Endothelial cell of hepatic sinusoid (primary cell): ENCODE data around the gene SLC22A4.

ENCODE experiments used
- in situ Hi-C: cut with HindIII; loops from 2 replicates; pipeline ENCODE4 v1.10.0; 2017; ENCODE audit warnings: low sequenced_read_pairs

SLC22A4 gene

DNA sequence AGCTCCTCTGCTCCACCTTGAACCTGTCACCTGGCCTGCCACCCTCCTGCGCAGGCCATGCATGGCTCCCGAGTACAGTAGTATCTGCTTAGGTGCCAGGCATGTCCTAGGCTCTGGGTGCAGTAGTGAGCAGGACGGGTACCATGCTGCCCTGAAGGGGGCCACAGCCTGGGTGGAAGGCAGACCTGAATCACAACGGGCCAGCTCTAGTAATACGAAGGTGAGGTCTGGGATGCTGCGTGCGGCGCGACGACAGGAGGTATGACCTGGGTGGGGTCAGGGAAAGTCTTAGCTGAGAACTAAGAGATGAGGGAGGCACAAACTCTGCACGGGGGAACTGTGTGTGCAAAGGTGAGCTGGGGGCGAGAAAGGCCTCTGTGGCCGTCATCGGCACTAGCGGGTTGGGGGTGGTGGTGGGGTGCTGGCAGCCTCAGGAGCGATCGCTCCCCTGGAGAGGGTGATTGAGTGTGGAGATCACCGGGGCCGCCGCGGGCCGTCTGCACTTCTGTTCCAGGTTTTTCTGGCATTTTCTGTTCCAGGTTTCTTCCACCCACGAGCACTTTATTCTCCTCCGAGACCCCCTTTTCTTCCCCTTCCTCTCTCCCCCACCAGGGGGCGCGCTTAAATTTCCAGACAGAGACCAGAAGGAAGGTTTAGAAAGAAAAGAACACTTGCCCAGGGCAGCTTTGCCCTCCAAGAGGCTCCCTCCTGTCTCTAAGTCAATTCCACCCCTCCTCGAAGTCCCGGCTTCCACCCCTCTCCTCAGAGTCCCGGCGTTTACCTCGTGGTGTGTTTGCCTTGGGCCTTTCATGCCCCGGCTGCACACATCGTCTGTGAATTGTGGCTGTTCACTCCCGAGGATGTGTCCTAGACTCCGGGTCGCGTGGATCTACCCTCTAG lies 21.6 kb upstream of the SLC22A4 start:
- in situ Hi-C loops, result no loop called here

DNA sequence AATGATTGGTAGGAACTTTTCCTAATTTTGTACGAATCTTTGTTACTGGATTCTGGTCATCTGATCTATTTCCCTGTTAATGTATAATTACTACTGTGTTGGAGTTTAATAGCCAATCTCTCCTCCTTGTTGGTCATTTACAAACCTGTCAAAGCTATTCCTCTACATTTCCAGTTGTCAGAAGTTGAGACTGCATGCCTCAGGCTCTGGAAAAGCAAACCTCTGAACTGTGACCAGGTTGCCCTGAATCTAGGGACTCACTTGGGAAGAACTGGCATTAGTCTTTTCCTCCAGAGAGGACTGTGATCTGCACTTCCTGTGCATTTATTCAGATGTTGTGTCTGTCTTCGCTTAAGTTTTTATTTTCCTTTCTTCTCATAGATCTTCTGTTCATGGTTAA lies 20.6 kb upstream of the SLC22A4 start:
- in situ Hi-C loops, result no loop called here

DNA sequence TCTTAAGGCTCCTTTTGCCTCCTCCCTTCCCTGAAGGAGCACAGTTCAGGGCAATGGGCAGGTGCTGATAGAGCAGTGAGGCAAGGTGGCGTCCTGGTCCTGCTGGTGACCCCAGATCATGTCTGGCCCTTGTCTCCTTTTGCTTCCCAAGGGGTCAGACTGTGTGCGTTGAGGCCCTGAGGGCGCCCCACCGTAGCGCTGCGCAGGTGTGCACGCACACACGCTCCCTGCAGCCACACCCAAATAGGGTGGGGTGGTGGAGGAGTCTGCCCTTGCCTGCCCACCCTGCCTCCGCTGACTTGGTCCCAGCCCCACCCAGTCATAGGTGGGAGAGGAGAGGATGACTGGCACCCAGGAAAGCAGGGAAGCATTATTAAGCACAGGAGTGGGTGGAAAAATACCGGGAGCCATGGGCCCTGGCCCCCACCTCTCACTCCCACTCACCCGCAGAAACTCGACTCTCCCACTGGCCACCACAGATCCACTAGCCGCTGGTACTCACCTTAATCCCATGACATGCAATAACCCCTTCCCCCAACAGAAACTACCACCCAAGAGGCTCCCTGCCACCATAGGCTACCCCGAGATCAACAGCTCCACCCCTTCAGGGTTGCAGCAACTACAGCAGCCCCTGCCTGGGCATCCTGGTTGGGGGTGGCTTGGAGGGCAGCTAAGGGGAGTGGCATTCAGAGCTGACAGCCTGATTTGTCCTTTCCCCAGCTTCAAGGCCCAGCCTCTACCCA lies 20.0 kb upstream of the SLC22A4 start:
- in situ Hi-C loops, result no loop called here

DNA sequence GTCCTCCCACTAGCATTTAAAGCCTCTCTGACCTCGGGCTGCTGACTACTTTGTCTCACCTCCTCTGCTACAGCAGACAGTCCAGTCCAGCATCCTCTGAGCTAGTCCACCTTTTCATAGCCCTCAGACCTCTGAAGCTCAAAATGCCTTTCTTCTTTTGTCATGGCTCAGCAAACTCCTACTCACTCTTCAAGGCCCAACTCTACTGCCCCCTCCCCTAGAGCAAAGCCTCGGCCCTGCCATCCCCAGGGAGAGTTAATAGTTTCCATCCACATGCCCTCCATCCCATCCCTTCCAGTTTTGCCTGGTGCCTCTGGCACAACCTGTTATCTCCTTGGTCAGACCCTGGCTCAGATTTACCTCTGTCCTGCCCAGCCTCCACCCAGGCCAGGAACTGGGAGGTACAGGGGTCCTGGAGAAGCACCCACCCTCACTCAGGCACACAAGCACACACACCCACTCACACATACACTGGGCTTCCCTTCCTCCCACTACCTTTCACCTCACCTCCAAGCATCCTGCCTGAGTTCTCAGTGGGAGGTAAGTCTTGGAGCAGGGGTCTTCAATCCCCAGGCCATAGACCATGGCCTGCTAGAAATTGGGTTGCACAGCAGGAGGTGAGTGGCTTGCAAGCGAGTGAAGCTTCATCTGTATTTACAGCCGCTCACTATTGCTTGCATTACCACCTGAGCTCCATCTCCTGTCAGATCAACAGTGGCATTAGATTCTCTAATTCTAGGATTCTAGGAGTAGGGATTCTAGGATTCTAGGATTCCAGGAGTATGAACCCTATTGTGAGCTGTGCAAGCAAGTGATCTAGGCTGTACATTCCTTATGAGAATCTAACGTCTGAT lies 18.6 kb upstream of the SLC22A4 start:
- in situ Hi-C loops, result no loop called here

DNA sequence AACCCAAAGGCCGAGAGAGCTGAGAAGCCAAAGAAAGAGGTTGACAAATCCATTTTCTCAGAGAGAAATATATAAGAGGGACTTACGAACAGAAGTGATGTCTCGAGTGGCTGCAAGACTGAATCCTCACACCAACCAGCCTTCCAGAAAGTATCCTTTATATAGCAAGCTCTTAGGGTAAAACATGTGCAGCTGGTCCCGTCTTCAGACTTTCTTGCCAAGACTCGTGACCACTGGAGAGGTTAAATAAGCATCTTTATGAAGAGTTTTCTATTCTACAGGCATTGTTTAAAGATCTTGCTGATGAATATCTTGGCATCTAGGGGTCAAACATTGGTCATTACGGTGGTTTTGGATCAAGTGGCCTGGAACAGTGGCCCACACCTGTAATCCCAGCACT lies 16.9 kb upstream of the SLC22A4 start:
- in situ Hi-C loops, result no loop called here

DNA sequence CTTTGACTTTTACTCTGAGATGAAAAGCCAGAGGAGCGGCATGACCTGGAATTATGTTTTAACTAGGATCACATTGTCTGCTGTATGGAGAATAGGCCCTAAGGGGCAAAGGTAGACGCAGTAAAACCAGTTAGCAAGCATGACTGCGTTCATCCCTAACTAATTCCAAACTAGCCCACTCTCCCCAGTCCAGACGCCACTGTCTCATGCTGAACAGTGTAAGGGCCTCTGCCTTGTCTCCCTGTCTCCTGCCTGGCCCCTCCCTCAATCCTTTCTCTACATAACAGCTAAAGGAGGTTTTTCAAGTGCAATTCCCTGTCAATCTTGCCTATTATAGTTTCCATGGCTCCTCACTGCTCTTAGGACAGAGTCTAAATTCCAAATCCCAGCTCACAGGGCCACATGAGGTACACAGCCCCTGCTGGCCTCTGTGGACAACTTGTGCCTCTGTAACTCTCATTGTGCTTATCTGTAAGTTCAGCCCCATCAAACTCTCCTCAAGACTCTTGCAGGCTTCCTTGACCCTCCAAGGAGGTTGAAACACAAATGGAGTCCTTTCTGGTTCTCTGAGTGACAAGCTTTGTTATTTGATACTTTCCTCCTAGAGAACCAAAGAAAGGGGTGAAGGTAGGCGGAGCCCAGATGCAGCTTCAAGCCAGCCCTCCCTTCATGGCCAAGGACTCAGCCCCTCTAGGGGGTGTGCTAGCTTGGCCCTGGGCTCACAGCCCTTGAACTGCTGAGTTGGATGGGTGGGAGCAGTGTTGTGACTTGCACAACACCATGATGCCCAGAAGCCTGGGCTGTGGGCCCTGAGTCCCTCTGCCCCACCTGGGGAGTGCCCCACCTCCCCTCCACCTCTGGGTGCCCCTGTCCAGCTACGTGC lies 16.0 kb upstream of the SLC22A4 start:
- in situ Hi-C loops, result no loop called here

DNA sequence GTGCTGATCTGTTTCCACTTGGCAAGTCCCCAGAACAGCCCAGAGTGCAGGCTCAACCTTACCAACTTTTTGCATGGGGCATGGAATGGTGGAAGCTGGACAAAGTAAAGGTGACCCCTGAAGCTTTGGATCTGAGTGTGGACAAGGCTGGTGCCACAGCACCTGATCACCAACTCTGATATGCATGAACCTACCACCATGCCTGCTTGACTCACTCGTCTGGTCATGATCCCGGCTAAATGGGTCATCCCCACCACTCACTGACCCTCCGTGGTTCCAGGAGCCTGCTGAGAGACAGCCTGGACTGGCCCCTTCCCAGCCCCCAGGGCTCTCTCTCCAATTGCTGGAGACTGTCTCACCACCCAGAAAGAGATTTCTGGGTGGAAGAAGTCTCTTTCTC lies 14.4 kb upstream of the SLC22A4 start:
- in situ Hi-C loops, result no loop called here

DNA sequence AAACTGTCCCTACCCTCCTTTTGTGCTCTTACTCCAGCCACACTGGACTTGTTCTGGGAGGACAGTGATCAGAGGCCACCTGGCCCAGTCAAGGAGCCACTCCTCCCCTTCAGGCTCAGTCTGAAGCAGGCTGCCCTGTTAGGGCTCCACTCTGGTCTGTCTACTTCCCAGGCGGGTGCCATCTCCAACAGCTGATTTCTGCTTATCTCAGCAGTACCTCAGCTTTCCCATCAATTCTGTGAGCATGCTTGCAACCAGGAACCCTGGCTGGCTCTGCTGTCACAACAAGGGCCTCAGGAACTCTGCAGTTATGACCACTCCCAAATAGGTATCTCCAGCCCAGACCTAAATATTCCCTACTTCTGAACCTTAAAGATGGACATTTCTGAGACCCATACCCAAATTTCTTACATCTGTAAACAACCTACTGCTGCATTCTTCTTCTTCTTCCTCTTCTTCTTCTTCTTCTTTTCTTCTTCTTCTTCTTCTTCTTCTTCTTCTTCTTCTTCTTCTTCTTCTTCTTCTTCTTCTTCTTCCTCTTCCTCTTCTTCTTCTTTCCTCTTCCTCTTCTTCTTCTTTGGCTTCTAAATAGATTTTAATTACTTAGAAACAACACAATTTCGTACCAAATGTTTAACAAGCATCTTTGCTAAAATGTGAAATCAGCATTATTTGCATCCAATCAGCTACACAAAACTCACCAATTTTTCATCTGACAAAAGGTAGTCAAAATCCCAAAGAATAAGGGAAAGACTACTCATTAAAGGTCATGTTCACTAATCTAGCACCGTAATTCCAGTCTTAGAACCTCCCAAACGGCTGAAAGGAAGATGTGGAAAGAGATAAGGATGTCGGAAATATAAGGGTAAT lies 13.6 kb upstream of the SLC22A4 start:
- in situ Hi-C loops, result no loop called here

DNA sequence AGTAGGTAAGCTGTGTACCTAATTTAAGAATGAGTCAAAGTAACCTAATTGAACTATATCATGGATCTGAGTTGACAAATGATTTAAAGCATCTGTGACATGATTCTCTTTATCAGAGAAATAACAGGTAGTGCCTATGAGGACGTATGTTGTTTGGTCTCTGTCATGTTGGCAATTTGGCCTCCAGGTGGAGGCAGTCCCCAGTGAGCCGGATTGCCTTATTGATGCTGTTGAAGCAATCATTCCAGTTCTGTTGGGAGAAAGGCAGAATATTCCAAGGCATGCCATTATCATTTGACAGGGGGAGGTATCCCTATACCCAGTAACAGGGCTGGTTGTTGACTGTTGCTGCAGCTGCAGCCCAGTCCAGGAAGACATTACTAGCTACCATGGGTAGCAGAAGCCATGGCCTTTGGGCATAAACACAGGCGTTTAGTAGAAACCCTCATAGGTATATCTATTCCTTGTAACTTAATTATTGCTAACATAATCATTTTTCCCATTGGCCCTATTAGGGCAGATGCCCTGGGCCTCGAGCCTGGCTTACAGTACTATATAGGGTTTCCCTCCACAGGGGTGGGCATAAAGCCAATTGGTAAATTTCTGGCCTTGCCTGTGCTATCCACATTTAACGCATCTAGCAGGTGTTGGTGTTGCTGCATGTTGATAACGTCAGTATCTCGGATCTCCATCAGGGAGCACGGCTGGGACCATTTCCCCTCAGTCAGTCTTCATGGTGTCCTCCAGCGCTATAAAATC lies 12.2 kb upstream of the SLC22A4 start:
- in situ Hi-C loops, result no loop called here

DNA sequence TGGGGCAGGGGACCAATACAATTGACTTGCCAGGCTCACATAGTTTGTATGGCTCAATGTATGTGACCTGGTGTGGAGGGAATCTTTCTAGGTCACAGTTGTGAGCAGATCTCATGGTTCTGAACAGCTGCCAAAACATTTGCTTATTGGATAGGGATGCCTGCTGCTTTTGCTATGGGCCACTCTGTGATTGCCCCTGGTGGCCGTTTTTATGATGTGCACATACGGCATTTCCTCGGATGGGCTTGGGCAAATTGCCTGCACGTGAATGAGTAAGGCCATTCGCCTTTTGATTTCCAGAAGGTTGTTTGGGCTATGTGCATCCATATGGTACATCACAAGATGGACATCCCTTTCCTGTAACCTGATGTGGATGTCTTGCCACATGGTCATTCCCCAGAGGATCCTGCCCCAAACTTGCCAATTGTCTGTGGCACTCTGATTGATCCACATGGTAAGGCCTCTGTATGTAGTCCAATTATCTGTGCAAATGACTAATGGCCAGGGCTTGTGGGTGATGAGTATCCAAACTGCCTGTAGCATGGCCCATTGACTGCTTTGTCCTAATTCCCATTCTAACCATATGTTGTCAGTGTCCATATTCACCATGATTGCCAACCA lies 10.7 kb upstream of the SLC22A4 start:
- in situ Hi-C loops, result no loop called here

DNA sequence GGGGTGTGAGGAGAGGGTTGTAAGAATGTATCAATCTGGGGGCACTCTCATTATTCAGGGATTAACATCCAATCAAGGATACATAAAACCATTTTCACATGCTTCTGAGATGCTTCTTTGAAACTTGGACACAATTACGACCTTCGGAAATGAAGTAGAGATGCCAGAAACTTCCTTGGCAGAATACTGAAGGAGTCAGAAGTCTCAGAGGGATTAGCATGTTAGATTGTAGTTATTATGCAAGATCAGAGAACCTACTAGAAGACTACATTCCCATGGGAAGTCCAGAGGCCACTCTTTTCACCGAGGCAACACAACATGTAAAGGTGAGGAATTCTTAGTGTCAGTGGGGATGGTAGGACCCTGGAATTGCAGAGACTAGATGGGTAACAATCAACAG lies 5.1 kb upstream of the SLC22A4 start:
- in situ Hi-C loops, result no loop called here

DNA sequence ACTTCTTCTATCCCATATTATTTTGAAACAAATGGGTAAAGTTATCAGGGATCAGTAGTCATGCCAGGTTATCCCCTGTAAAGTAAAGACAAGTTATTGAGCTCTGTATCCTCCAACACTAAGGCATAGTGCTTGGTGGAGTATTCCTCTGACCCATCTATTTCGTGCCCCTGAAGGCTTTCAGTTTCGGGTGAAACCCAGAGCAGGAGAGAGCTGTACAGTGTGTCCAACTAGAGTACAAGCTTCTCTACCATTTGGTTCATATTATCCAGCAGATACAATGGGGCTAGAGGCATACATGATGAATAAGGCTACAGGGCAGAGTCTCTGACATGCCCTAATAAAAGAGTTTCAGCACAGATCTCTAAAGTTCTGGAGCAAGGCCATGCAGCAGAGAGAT lies 3.2 kb upstream of the SLC22A4 start:
- in situ Hi-C loops, result no loop called here

DNA sequence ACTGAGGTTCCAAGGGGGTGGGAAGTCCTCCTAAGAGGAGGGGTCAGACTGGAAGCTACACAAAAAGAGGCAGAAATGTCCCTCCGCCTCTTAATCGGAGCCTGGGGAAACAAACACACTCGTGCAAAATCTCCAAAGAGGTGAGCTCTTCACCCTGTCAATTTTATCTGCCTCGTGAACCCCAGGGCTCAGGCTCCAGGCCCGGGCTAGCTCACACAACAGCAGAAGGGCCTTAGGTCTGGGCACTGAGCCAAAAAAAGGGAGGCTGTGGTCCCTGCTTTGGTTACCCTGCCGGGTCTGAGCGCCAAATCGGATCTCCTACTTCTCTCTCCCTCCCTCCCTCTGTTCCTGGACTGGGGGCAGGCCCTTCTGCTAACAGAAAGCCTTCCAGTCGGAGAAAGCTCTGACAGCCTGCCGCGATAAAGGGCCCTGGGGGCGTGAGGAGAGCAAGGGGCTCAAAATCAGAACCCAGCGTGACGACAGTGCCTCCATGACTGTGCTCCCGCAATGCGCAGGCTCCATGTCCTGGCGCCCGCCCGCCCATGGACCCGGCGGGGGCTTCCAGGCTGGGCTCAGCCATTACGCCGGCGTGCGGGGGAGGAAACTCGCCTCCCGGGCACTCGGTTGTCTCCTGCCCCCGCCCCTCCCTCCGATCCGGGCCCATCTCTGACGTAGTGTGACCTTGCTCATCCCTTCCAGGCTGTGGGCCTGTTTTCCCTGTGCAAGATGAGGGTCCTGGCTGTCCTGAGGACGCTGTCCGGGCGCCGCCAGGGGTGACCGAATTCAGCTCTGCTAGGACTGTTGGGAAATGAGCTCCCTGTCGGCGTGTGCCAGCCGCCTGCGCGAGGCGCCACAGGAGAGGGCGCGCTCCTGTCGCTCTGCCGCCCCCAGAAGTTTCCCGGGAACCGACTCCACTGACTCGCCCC lies 865 bp upstream of the SLC22A4 start:
- in situ Hi-C loops, result no loop called here

DNA sequence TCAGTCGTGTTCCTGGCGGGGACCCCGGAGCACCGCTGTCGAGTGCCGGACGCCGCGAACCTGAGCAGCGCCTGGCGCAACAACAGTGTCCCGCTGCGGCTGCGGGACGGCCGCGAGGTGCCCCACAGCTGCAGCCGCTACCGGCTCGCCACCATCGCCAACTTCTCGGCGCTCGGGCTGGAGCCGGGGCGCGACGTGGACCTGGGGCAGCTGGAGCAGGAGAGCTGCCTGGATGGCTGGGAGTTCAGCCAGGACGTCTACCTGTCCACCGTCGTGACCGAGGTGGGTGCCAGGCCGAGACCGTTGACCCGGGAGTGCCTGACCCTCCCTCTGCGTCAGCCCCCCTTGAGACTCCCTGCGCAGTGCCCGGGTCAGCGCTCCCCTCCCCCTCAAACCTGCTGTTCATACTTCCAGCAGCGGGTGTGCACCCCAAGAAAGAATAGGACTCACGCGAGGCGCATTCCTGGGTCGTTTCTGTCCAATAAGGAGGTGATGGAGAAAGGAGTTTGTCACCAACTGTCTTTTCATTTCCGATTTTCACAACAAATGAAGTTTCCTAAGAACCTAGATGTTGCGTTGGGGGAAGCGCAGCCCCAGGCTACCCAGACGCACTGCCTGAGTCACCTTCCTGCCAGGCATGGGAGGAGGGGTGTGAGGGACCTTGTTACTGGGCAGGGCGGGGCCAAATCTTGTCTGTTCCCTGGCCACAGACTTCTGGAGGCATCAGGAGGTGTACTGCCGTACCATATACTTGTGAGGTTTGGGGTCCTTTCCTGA lies 722 bp downstream of the SLC22A4 start:
- in situ Hi-C loops, result no loop called here

DNA sequence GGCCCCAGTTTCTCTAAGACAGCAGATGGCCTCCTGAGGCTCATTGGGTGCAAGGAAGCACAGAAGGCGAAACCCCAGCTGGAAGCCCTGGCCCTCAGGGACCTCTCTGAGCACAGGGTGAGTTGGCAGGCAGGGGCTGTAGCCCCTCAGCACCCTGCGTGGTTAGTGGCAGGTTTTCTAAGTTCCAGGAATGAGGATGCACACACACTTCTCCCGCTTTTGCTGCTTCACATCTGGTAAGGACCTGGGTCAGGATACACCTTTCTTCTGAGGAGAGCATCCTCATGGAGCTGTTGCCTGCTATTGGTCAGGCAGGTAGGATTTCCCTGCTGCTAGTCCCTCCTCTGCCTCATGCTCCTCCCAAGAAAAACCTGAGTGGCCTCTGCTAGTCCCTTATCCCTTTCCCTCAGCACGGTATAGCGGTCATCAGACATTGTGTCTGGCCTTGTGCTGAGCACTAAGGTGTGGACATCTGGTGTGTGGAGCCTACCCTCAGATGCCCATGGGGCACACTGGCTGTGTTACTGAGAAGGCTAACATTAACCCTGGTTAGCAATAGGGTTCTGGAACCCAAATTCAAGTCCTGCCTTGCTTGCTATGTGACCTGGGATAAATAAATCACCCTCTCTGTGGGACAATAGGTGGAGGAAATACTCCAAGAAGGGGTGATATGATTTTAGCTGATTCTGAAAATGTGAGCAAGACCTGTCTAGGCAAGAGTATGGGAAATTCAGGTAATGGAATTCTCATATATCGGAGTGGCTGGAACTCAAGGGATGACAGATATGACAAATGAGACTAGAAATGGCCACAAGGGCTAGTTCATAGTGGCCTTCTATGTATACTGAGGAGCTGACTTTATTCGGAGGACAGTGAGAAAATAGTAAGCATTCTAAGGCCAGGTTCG lies 1.6 kb downstream of the SLC22A4 start:
- in situ Hi-C loops, result no loop called here
